ENCODE data around the gene ATG5.

- no peak for TF ChIP-seq CTCF (IDR thresholded peaks at IDR 0.05; ENCODE audit: poor library complexity)
- no peak for TF ChIP-seq EZH2phosphoT487 (IDR thresholded peaks at IDR 0.05; ENCODE audit: low read depth, severe bottlenecking, unreplicated experiment)
- TF ChIP-seq EZH2 (IDR thresholded peaks at IDR 0.05; ENCODE audit: borderline replicate concordance): no peak
These were observed 165.4 kb downstream of the ATG5 start for GRCh38 chr6:106160189-106160588.
